Adrenal gland (tissue), 12 donors: ENCODE data around the gene ZNF709. TPM values are rescaled to one million over a fixed set of nuclear protein-coding genes. Genes with fewer than 3 reads are reported as not detected.
A peak's percentile ranks its signal among the peaks of the same experiment; 100 is the strongest.
"Not testable (repeated sequence)": the region's sequence is repeated elsewhere in the genome, so short reads cannot be mapped to it uniquely, and the experiment has no call there.

Experiments used
- DNase-seq, 7 donors: peaks; one replicate each; pipeline ENCODE4 v3.0.0-alpha.2; 2019 to 2020
- H3K27ac ChIP-seq, 5 donors: fragments of 200-600 bp; sonication (generic) in 4 of 5; 1 replicate in 3 of 5; 2 replicates in 2 of 5; pipeline versions ENCODE4 v1.5.1 to v1.8.0; 2016 to 2020; ENCODE audit warnings: mild to moderate bottlenecking in 1 of 5
- H3K27me3 ChIP-seq: fragments of 200-600 bp; 2 replicates; pipeline ENCODE4 v1.8.0; 2021
- H3K36me3 ChIP-seq, 2 donors: fragments of 200-600 bp; replicated peaks in 1 of 2; 1 replicate in 1 of 2; 2 replicates in 1 of 2; pipeline versions ENCODE4 v1.5.1 to v1.8.0; 2018 to 2022
- H3K4me1 ChIP-seq, 2 donors: fragments of 200-600 bp; replicated peaks in 1 of 2; 1 replicate in 1 of 2; 2 replicates in 1 of 2; pipeline versions ENCODE4 v1.5.1 to v1.8.0; 2018 to 2021
- H3K4me3 ChIP-seq, 4 donors: fragments of 200-600 bp; sonication (generic) in 3 of 4; one replicate each; pipeline ENCODE4 v1.5.1; 2016 to 2018
- H3K9me3 ChIP-seq, 3 donors: fragments of 200-600 bp; sonication (generic) in 1 of 3; replicated peaks in 1 of 3; 1 replicate in 2 of 3; 2 replicates in 1 of 3; pipeline versions ENCODE4 v1.5.1 to v1.8.0; 2016 to 2021
- POLR2A ChIP-seq, 2 donors: fragments of 450-650 bp; IDR thresholded peaks; one replicate each; pipeline ENCODE4 v1.6.1; 2017; ENCODE audit warnings: antibody characterized with exemption in 2 of 2, mild to moderate bottlenecking in 2 of 2, moderate library complexity in 1 of 2
- whole genome bisulfite sequencing, 4 donors: extraction: QIAGEN DNeasy Blood & Tissue Kit in 2 of 4; methylation state at CpG; one replicate each; pipeline versions ENCODE4 v1.1.5 to v1.1.7; 2013 to 2017; 5-methylcytosine and 5-hydroxymethylcytosine counted together
- intact Hi-C, 2 donors: fragments of 100-400 bp; cut with DNase I; formaldehyde crosslinking; loops; one replicate each; pipeline versions ENCODE4 v1.14.1 to v1.15.0; 2022 to 2023
- polyA plus RNA-seq, 3 donors: library from polyadenylated mRNA; stranded (reverse); fragments of 200-250 nt in 2 of 3; fragments of 350-450 nt in 1 of 3; fragmentation: Illumina TruSeq in 1 of 3; extraction: RNeasy Lipid Tissue Mini Kit (QIAGEN cat#74804) in 1 of 3; gene quantifications; one replicate each; pipeline ENCODE4 v1.2.3, GENCODE V29; 2013 to 2014
- total RNA-seq, 9 donors: library from RNA; depleted of rRNA in 4 of 9; stranded (reverse); fragments of >200 nt in 4 of 9; fragments of 120-200 nt in 1 of 9; fragmentation: NEBNext Ultra II Directional in 1 of 9; extraction: Animal tissue kit (Norgen Biotek cat#: 25700) in 1 of 9; gene quantifications; one replicate each; pipeline versions ENCODE4 v1.1.0 to v1.2.4, GENCODE V29; 2013 to 2023
- TF ChIP-seq, protein P1 (sequence below), 6 experiments: fragments of 450-650 bp in 4 of 6; fragments of 200-600 bp in 2 of 6; sonication (generic) in 1 of 6; IDR thresholded peaks; 1 replicate in 5 of 6; 2 replicates in 1 of 6; pipeline versions ENCODE4 v1.5.1 to v1.8.0; 2016 to 2021; ENCODE audit warnings: antibody characterized with exemption in 6 of 6, mild to moderate bottlenecking in 2 of 6, moderate library complexity in 1 of 6
- donor health status: healthy with polysubstance abuse.
- donor health status: Bipolar disorder and iron deficiency.
- donor health status: DM: yes; HTN: yes; CAD: no.
- donor health status: DM: no; HTN: no; CAD: no.
- donor health status: DM: no; HTN: no; CAD: no.
- donor health status: DM: yes; HTN: yes; CAD: no.

The ZNF709 gene
- total and polyA plus RNA-seq, 12 donors: 1.2 to 5.4 (median 2.9) TPM

DNA sequence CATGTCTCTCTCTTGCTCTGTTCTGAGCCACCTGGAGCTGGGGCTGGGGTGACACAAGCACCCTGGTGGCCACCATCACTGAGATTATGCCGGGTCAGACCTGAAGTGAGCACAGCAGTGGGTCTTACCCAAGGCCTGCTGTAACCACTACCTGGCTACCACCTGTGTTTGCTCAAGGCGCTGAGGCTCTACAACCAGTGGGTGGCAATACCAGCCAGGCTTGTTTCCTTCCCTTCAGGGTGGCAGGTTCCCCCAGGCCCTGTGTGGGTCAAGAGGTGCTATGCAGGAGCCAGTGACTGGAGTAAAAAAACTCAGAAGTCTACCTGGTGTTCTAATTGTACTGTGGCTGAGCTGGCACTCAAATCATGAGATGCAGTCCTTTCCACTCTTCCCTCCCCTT is 35.8 kb downstream of the ZNF709 start:
- Histone ChIP-seq H3K27ac (no peak overlapping the region), H3K9me3 (no peaks in the 10 kb centered on the region), H3K4me1 (no peaks in the 10 kb centered on the region), H3K36me3 (no peaks in the 10 kb centered on the region), H3K4me3 (no peak overlapping the region), H3K27me3 (no peaks in the 10 kb centered on the region)
- intact Hi-C loops: no loop called here
- no peak for DNase-seq
- TF ChIP-seq, protein P1, sequence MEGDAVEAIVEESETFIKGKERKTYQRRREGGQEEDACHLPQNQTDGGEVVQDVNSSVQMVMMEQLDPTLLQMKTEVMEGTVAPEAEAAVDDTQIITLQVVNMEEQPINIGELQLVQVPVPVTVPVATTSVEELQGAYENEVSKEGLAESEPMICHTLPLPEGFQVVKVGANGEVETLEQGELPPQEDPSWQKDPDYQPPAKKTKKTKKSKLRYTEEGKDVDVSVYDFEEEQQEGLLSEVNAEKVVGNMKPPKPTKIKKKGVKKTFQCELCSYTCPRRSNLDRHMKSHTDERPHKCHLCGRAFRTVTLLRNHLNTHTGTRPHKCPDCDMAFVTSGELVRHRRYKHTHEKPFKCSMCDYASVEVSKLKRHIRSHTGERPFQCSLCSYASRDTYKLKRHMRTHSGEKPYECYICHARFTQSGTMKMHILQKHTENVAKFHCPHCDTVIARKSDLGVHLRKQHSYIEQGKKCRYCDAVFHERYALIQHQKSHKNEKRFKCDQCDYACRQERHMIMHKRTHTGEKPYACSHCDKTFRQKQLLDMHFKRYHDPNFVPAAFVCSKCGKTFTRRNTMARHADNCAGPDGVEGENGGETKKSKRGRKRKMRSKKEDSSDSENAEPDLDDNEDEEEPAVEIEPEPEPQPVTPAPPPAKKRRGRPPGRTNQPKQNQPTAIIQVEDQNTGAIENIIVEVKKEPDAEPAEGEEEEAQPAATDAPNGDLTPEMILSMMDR (IDR thresholded peaks at IDR 0.05): no peak
- TF ChIP-seq POLR2A (IDR thresholded peaks at IDR 0.05): no peak
- WGBS, 4 donors: 50 to 100% (median 63%) methylated on average over 1 to 2 of the region's 2 CpGs

DNA sequence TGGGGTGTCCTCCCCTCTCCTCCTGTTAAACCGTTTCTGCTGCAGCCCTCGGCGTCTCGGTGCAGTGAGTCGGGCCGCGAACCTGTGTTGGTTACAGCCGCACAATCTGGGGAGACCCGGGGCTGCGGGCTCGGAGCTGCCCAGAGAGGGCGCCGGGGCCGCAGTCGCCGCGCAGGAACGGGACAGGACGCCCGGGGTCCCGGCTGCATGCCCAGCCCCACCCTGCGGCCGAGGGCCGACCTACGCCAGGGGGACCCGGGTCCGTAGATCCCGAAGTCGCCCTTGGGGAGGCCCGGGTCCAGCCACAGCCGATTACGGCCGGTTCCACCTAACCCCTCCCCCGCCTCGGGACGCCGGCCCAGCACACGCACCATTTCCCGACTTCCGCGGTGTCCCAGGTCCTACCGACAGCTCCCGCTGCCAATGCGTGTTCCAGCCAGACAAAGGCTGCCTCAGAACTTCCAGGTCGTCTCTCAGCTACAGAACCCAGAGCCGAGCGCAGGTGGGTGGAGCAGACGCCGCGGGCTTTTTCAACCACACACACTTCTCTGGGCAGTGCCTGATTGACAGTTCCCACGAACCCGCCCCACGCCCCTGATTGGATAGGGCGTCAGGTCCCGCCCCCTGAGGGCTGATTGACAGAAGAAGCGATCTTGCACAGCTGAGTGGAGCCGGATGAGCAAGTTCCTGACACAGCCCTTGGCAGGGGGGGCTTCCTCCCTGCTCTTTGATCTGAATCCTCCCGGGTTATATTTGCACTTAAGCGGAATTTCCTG is 43.9 kb downstream of the ZNF709 start, which contains the start of gene ZNF443:
ZNF443 (minus strand) TSS at position 481 of the 776 bp plus-strand sequence; CDS start at position 374, 107 bp downstream.
- TF ChIP-seq POLR2A (IDR thresholded peaks at IDR 0.05): peak; percentile 62 to 91
- TF ChIP-seq, protein P1 (IDR thresholded peaks at IDR 0.05): no peak
- 0% methylated on average over 3 to 59 of the region's 59 CpGs for WGBS, 4 donors
- Histone ChIP-seq H3K36me3 (no peaks in the 10 kb centered on the region), H3K27ac (peak within 1 kb of the TSS; percentile 39 to 89 (median 78)), H3K4me1 (no peaks in the 10 kb centered on the region), H3K27me3 (no peaks in the 10 kb centered on the region), H3K9me3 (no peaks in the 10 kb centered on the region), H3K4me3 (peak within 1 kb of the TSS; percentile 42 to 86 (median 68))
- intact Hi-C loops: no loop called here
- DNase-seq: peak; percentile 99 to 100 (median 99)

DNA sequence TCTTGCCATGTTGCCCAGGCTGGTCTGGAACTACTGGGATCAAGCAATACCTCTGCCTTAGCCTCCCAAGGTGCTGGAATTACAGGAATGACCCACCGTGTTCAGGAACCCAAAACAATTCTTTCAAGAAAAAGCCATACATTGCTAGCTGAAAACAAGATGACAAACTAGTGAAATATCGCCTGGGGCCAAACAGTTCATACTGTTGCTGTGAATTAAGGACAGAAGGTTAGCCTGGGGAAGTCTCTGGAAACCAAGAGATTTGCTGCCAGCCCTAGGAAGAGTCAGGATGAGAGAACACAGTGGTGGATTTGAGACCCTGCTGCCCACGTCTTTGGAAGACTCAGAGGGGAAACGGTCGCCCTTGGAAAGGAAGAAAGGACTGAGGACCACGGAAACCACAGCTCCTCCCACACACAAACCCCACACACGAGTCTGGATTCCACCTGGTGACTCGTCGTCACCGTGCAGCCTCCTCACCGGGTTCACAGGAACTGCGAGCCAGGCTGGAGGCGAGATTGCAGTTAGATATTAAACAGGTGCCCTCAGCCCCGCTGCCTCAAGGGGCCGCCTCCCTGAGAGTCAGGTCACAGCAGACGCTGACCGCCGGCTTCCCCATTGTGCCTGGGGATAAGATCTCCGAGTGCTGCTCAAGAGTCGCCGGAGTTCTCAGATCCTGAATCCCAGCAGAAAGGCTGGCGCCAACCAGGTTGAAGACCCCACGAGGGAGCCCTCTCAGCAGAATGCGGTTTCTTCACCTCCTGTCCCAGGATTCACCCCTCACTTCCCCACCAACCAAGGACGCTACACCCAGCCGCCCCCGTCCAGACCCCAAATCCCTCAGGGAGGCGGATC is 44.7 kb downstream of the ZNF709 start:
- H3K27me3 ChIP-seq, H3K4me1 ChIP-seq, intact Hi-C loops, H3K9me3 ChIP-seq, H3K36me3 ChIP-seq: not testable (repeated sequence)
- WGBS, 4 donors: 1 to 6% (median 2%) methylated on average over 7 to 21 of the region's 28 CpGs
- H3K4me3 ChIP-seq: peak overlapping the region; percentile 42 to 86 (median 68)
- peak in 6 of 7 donors; percentile 7 to 53 (median 29) for DNase-seq
- peak overlapping the region; percentile 39 to 89 (median 78) for H3K27ac ChIP-seq

DNA sequence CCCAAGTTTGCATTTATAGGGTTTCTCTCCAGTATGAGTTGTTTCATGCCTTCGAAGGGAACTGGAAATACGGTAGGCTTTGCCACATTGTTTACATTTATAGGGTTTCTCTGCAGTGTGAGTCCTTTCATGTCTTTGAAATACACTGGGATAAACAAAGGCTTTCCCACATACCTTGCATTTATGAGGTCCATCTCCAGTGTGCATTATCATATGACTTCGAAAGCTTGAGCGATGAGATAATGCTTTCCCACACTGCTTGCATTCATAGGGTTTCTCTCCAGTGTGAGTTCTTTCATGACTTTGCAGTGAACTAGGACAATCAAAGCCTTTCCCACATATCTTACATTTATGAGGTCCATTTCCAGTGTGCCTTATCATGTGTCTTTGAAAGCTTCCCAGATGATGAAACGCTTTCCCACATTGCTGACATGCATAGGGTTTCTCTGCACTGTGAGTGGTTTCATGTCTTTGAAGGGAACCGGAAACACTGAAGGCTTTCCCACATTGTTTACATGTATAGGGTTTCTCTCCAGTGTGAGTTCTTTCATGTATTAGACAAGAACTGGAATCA is 53.8 kb downstream of the ZNF709 start:
- 96 to 99% (median 97%) methylated on average over 6 of the region's 6 CpGs for WGBS, 4 donors
- DNase-seq, H3K36me3 ChIP-seq, intact Hi-C loops, H3K27me3 ChIP-seq, H3K4me3 ChIP-seq, H3K9me3 ChIP-seq, H3K27ac ChIP-seq, H3K4me1 ChIP-seq: not testable (repeated sequence)

DNA sequence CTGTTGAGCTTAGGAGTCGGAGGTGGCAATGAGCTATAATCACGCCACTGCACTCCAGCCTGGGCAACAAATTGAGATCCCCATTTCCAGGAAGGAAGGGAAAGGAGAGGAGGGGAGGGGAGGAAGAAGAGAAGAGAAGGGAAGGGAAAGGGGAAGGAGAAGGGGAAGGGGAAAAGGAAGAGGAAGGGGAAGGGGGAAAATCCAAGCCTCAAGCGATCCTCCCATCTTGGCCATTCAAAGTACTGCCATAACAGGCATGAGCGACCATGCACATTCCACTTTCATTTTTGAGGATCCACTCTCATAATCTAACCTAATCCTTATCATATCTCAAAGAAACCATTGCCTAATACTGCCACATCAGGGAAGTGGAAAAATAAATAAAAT is 58.7 kb downstream of the ZNF709 start:
- Histone ChIP-seq H3K4me1 (no peaks in the 10 kb centered on the region), H3K36me3 (peaks cover 0 to 3% of the 10 kb centered on the region in 2 donors), H3K27ac (no peak overlapping the region), H3K9me3 (no peaks in the 10 kb centered on the region), H3K27me3 (no peaks in the 10 kb centered on the region), H3K4me3 (no peak overlapping the region)
- WGBS, 4 donors: 90 to 98% (median 96%) methylated on average over 4 of the region's 4 CpGs
- intact Hi-C loops: no loop called here
- no peak for TF ChIP-seq POLR2A (IDR thresholded peaks at IDR 0.05)
- TF ChIP-seq, protein P1 (IDR thresholded peaks at IDR 0.05): no peak
- DNase-seq: no peak
